Suprapubic skin (tissue), 4 donors: Measurements from ENCODE around the gene DPM1. TPM values are rescaled to one million over a fixed set of nuclear protein-coding genes. Genes with fewer than 3 reads are reported as not detected.

Experiments used
- DNase-seq, 2 donors: peaks; one replicate each; pipeline ENCODE4 v3.0.0-alpha.2; 2019; ENCODE audit warnings: low spot score in 2 of 2
- H3K27ac ChIP-seq: fragments of 200-600 bp; sonication (generic); one replicate; pipeline ENCODE4 v1.5.1; 2019
- H3K27me3 ChIP-seq: fragments of 200-600 bp; sonication (generic); one replicate; pipeline ENCODE4 v1.5.1; 2019
- H3K36me3 ChIP-seq: fragments of 200-600 bp; sonication (generic); one replicate; pipeline ENCODE4 v1.5.1; 2019
- H3K4me1 ChIP-seq: fragments of 200-600 bp; sonication (generic); one replicate; pipeline ENCODE4 v1.5.1; 2019
- H3K4me3 ChIP-seq: fragments of 200-600 bp; sonication (generic); one replicate; pipeline ENCODE4 v1.5.1; 2019; ENCODE audit warnings: mild to moderate bottlenecking
- H3K9me3 ChIP-seq: fragments of 200-600 bp; sonication (generic); one replicate; pipeline ENCODE4 v1.5.1; 2019
- EP300 ChIP-seq: sonication (generic); formaldehyde crosslinking; IDR thresholded peaks from one replicate; pipeline ENCODE4 v1.6.1; 2017; ENCODE audit warnings: antibody characterized with exemption
- POLR2A ChIP-seq, 2 donors: fragments of 450-650 bp; IDR thresholded peaks; one replicate each; pipeline ENCODE4 v1.6.1; 2017; ENCODE audit warnings: antibody characterized with exemption in 2 of 2, mild to moderate bottlenecking in 2 of 2, moderate library complexity in 2 of 2
- POLR2AphosphoS5 ChIP-seq, 3 donors: sonication (generic); formaldehyde crosslinking; IDR thresholded peaks; one replicate each; pipeline ENCODE4 v1.6.1; 2017; ENCODE audit warnings: antibody characterized with exemption in 3 of 3
- WGBS: methylation state at CpG from one replicate; pipeline ENCODE4 v1.1.5; 2018; 5-methylcytosine and 5-hydroxymethylcytosine counted together
- total RNA-seq, 4 donors: library from RNA; depleted of rRNA; stranded (reverse); fragments of >200 nt; gene quantifications; one replicate each; pipeline ENCODE4 v1.1.0, GENCODE V29; 2016
- TF ChIP-seq, protein P1 (sequence below), 2 donors: fragments of 200-600 bp in 1 of 2; fragments of 450-650 bp in 1 of 2; sonication (generic) in 1 of 2; IDR thresholded peaks; one replicate each; pipeline ENCODE4 v1.5.1; 2016 to 2019; ENCODE audit warnings: antibody characterized with exemption in 2 of 2, mild to moderate bottlenecking in 1 of 2, moderate library complexity in 1 of 2

Gene DPM1
- total RNA-seq, 4 donors from 2014 or later = 30.5 to 54.3 (median 41.5) TPM

GRCh38 chr20:50891138-50891537 is 67.2 kb downstream of the DPM1 start:
- Histone ChIP-seq H3K4me1 (no peaks in the 10 kb centered on the region), H3K27ac (no peak overlapping the region), H3K4me3 (no peak overlapping the region), H3K27me3 (no peaks in the 10 kb centered on the region), H3K36me3 (peaks cover 60% of the 10 kb centered on the region), H3K9me3 (no peaks in the 10 kb centered on the region)
- TF ChIP-seq, protein P1, sequence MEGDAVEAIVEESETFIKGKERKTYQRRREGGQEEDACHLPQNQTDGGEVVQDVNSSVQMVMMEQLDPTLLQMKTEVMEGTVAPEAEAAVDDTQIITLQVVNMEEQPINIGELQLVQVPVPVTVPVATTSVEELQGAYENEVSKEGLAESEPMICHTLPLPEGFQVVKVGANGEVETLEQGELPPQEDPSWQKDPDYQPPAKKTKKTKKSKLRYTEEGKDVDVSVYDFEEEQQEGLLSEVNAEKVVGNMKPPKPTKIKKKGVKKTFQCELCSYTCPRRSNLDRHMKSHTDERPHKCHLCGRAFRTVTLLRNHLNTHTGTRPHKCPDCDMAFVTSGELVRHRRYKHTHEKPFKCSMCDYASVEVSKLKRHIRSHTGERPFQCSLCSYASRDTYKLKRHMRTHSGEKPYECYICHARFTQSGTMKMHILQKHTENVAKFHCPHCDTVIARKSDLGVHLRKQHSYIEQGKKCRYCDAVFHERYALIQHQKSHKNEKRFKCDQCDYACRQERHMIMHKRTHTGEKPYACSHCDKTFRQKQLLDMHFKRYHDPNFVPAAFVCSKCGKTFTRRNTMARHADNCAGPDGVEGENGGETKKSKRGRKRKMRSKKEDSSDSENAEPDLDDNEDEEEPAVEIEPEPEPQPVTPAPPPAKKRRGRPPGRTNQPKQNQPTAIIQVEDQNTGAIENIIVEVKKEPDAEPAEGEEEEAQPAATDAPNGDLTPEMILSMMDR (IDR thresholded peaks at IDR 0.05) = no peak
- TF ChIP-seq EP300 = no peak
- no peak for DNase-seq
- WGBS = 80% methylated on average over 5 of the region's 5 CpGs

DNA sequence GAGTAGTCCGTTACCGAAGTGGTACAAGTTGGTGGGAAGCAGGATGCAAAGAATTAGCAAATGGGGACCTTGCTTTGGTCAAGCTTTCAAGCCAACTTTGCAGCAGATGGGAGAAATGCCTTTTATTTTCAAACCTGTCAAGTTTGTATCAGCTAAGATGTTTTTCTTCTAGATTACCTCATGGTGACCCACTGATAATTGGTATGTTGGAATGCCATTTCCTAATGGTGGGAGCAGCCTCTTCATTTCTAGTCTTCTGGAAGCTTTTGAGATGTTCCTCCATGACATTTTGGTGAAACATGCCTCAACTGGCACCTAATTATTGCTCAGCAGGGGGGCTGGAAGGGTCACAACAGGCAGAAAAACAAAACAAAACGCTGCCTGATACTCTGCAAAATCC is 70.8 kb downstream of the DPM1 start:
- Histone ChIP-seq H3K9me3 (no peaks in the 10 kb centered on the region), H3K4me3 (no peak overlapping the region), H3K4me1 (no peaks in the 10 kb centered on the region), H3K27me3 (no peaks in the 10 kb centered on the region), H3K36me3 (peaks cover 42% of the 10 kb centered on the region), H3K27ac (no peak overlapping the region)
- DNase-seq = no peak
- TF ChIP-seq POLR2A (IDR thresholded peaks at IDR 0.05) (no peak), EP300 (no peak), POLR2AphosphoS5 (IDR thresholded peaks at IDR 0.05) (no peak)
- TF ChIP-seq, protein P1 (IDR thresholded peaks at IDR 0.05) = no peak
- 93% methylated on average over 3 of the region's 3 CpGs for WGBS

DNA sequence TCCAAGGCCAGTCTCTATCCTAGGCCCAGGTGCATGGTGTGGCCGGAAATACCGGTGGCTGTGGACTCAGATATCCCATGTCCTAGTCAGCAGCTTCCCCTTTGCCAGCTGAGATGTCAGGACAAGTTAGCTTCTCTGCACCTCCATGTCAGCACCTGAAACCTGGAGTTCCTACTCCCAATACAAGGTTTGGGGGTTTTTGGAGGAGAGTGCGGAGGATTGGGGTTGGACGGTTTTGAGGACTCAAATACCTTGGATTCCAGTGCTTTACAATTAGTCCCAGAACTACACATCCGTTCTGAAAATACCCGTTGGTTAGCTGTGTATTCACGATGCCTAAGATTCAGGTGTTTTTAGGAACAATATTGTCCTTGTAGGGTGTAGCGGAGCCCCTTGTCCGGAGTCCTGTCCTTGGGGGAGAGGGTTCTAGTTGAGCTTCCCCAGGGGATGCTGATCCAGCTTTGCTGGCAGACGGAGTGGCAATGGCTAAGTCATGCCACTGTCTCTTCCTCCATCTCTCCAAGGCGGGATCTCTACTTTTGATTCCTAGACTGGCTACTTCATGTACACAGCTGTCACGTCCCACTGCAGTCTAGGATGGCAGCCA is 72.0 kb downstream of the DPM1 start:
- Histone ChIP-seq H3K27me3 (no peaks in the 10 kb centered on the region), H3K4me3 (no peak overlapping the region), H3K9me3 (no peaks in the 10 kb centered on the region), H3K27ac (no peak overlapping the region), H3K36me3 (peaks cover 31% of the 10 kb centered on the region), H3K4me1 (no peaks in the 10 kb centered on the region)
- DNase-seq = peak in 1 of 2 donors; percentile 53
- TF ChIP-seq POLR2A (IDR thresholded peaks at IDR 0.05) (no peak), POLR2AphosphoS5 (IDR thresholded peaks at IDR 0.05) (no peak), EP300 (no peak)
- TF ChIP-seq, protein P1 (IDR thresholded peaks at IDR 0.05) = no peak
- 75% methylated on average over 12 of the region's 12 CpGs for WGBS

GRCh38 chr20:50885781-50886180 is 72.6 kb downstream of the DPM1 start:
- H3K4me1 ChIP-seq = no peaks in the 10 kb centered on the region
- TF ChIP-seq POLR2A (IDR thresholded peaks at IDR 0.05) (no peak), EP300 (no peak), POLR2AphosphoS5 (IDR thresholded peaks at IDR 0.05) (no peak)
- TF ChIP-seq, protein P1 (IDR thresholded peaks at IDR 0.05) = no peak
- H3K27ac ChIP-seq = no peak overlapping the region
- no peaks in the 10 kb centered on the region for H3K9me3 ChIP-seq
- H3K27me3 ChIP-seq = no peaks in the 10 kb centered on the region
- no peak overlapping the region for H3K4me3 ChIP-seq
- H3K36me3 ChIP-seq = peaks cover 26% of the 10 kb centered on the region
- WGBS = 88% methylated on average over 5 of the region's 5 CpGs
- peak in 1 of 2 donors; percentile 45 for DNase-seq

DNA sequence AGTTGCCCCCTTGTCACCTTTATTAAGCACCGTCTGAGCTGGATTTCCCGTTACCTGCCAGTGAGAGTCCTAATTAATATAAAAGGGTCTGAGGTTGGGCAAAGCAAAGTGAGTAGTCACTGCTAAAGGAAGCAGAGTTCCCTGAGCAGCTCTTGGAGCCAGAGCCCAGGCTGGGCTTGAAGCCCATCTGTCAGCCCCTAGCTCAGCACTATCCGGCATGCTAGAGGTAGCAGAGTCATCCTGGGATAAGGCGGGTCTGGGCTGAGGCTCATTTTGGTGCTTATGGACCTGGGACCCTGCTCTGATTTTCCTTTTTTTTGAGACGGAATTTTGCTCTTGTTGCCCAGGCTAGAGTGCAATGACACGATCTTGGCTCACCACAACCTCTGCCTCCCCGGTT is 73.3 kb downstream of the DPM1 start:
- Histone ChIP-seq H3K9me3 (no peaks in the 10 kb centered on the region), H3K4me1 (no peaks in the 10 kb centered on the region), H3K36me3 (peaks cover 22% of the 10 kb centered on the region), H3K27ac (no peak overlapping the region), H3K4me3 (no peak overlapping the region), H3K27me3 (no peaks in the 10 kb centered on the region)
- DNase-seq = no peak
- 78% methylated on average over 7 of the region's 7 CpGs for WGBS
- TF ChIP-seq, protein P1 (IDR thresholded peaks at IDR 0.05) = no peak
- no peak for TF ChIP-seq POLR2A (IDR thresholded peaks at IDR 0.05)
- TF ChIP-seq POLR2AphosphoS5 (IDR thresholded peaks at IDR 0.05) = no peak
- TF ChIP-seq EP300 = no peak

Other genes with a start within 250 kb of the DPM1 start
- gene PARD6B, start 227.0 kb downstream of the DPM1 start, total RNA-seq = 10 to 100 TPM in 1 of 4 donors, 1 to 10 TPM in 3; 7.6 to 10.3 (median 8.4) TPM
- gene BCAS4, start 163.5 kb downstream of the DPM1 start, total RNA-seq = 1 to 10 TPM in 3 of 4 donors, under 1 TPM in 1; 0.91 to 2.6 (median 1.2) TPM
- gene ADNP, start 27.1 kb downstream of the DPM1 start, total RNA-seq = 10 to 100 TPM; 58.9 to 77.1 (median 72.6) TPM
- gene MOCS3, start 286 bp upstream of the DPM1 start, total RNA-seq = 1 to 10 TPM; 4.5 to 7.4 (median 6.5) TPM
- gene KCNG1, start 64.6 kb upstream of the DPM1 start, total RNA-seq = 1 to 10 TPM in 2 of 4 donors, under 1 TPM in 2; 0.26 to 1.2 (median 1.0) TPM